ENCODE data around the gene LRMDA. TPM values are rescaled to one million over a fixed set of nuclear protein-coding genes. Genes with fewer than 3 reads are reported as not detected.

Gene LRMDA
- total and polyA plus RNA-seq, 4 experiments from 2014 or later = not detected

GRCh38 chr10:75951627-75952026 is 520.2 kb downstream of the LRMDA start:
- Mint-ChIP-seq H3K27me3 (peaks cover 0 to 4% of the 10 kb centered on the region in 2 donors), H3K9me3 (peaks cover 0 to 3% (median 0%) of the 10 kb centered on the region in 8 donors), H3K4me1 (no peaks in the 10 kb centered on the region), H3K27ac (no peak overlapping the region), H3K36me3 (no peaks in the 10 kb centered on the region), H3K4me3 (no peak overlapping the region)
- Histone ChIP-seq H3K4me3 (ENCODE audit: low read length in 2 of 2) (no peak overlapping the region), H3K36me3 (ENCODE audit: insufficient read depth, low read length) (no peaks in the 10 kb centered on the region), H3K9me3 (ENCODE audit: control insufficient read depth in 1 of 2, low read length in 2 of 2) (no peaks in the 10 kb centered on the region), H3K27ac (ENCODE audit: low read depth, low read length) (no peak overlapping the region), H3K27me3 (ENCODE audit: insufficient read depth, low read length) (no peaks in the 10 kb centered on the region), H3K4me1 (ENCODE audit: insufficient read depth, low read length) (no peaks in the 10 kb centered on the region)
- ChIA-PET CTCF (ENCODE audit: partially characterized antibody) (no interaction called here), POLR2A (ENCODE audit: partially characterized antibody) (no interaction called here)
- intact Hi-C loops (cut with micrococcal nuclease) = no loop called here
- no peak for DNase-seq

GRCh38 chr10:75952093-75952492 is 520.7 kb downstream of the LRMDA start:
- Mint-ChIP-seq H3K9me3 (peaks cover 0 to 3% (median 0%) of the 10 kb centered on the region in 8 donors), H3K4me1 (no peaks in the 10 kb centered on the region), H3K4me3 (no peak overlapping the region), H3K27me3 (peaks cover 0 to 4% of the 10 kb centered on the region in 2 donors), H3K36me3 (no peaks in the 10 kb centered on the region), H3K27ac (no peak overlapping the region)
- no peak for DNase-seq
- H3K36me3 ChIP-seq (ENCODE audit: insufficient read depth, low read length) = no peaks in the 10 kb centered on the region
- H3K27me3 ChIP-seq (ENCODE audit: insufficient read depth, low read length) = no peaks in the 10 kb centered on the region
- H3K27ac ChIP-seq (ENCODE audit: low read depth, low read length) = no peak overlapping the region
- H3K4me3 ChIP-seq (ENCODE audit: low read length in 2 of 2) = no peak overlapping the region
- CTCF ChIA-PET (ENCODE audit: partially characterized antibody) = no interaction called here
- no peaks in the 10 kb centered on the region for H3K9me3 ChIP-seq (ENCODE audit: control insufficient read depth in 1 of 2, low read length in 2 of 2)
- POLR2A ChIA-PET (ENCODE audit: partially characterized antibody) = no interaction called here
- intact Hi-C loops (cut with micrococcal nuclease) = no loop called here
- H3K4me1 ChIP-seq (ENCODE audit: insufficient read depth, low read length) = no peaks in the 10 kb centered on the region

DNA sequence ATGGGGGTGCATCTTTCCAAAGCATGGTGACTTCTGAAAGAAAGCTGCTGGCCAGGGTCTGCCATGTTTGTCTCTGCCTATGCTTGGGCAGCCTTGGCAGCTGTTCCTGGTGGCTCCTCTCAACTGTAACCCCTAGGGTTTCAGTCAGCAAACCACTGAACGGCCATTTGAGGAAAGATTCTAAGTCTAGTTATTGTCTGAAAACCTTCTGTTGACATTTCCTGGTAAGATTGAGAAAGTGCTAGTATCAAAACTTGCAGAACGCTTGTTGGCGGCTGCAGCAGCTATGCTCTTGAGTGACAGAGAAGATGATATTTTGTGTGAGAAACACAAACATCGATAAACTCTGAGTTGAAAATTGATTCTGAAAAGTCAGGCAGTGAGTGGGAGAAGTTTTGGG is 523.1 kb downstream of the LRMDA start:
- H3K27me3 ChIP-seq (ENCODE audit: insufficient read depth, low read length) = no peaks in the 10 kb centered on the region
- Mint-ChIP-seq H3K27me3 (peaks cover 0 to 4% of the 10 kb centered on the region in 2 donors), H3K9me3 (peaks cover 0 to 6% (median 0%) of the 10 kb centered on the region in 8 donors)

DNA sequence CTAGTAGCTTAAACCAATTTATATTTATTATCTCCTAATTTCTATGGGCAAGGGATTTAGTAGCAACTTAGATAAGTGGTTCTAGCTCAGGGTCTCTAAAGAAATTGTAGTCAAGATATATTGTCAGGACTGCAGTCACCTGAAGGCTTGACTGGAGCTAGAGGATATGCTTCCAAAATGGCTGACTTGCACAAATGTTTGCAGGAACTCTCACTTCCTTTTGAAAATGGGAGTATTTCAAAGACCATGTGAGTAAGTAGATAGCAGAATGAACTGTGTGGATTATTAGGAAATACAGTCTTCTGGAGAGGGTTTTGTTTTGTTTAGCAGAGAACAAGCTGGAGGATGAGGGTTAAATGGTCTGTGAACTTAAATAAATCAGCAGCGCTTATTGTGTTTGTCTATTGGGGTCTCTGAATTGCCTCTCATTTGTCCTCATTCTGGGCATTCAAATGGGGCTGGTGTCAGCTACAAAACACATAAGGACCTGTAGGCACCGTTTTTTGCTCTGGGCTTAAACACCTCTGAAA is 524.6 kb downstream of the LRMDA start:
- ChIA-PET CTCF (ENCODE audit: partially characterized antibody) (interaction anchor here (0.9 to 1.2 kb wide), 2 partner anchors 11 to 14 kb away, joined by 3 to 4 read pairs; no protein-coding TSS in a partner anchor), POLR2A (ENCODE audit: partially characterized antibody) (no interaction called here)
- Histone ChIP-seq H3K4me1 (ENCODE audit: insufficient read depth, low read length) (no peaks in the 10 kb centered on the region), H3K9me3 (ENCODE audit: control insufficient read depth in 1 of 2, low read length in 2 of 2) (no peaks in the 10 kb centered on the region), H3K36me3 (ENCODE audit: insufficient read depth, low read length) (no peaks in the 10 kb centered on the region), H3K27me3 (ENCODE audit: insufficient read depth, low read length) (no peaks in the 10 kb centered on the region), H3K4me3 (ENCODE audit: low read length in 2 of 2) (no peak overlapping the region), H3K27ac (ENCODE audit: low read depth, low read length) (no peak overlapping the region)
- no peaks in the 10 kb centered on the region for H3K36me3 Mint-ChIP-seq
- no peak overlapping the region for H3K4me3 Mint-ChIP-seq
- no peaks in the 10 kb centered on the region for H3K4me1 Mint-ChIP-seq
- intact Hi-C loops (cut with micrococcal nuclease) = no loop called here
- peaks cover 0 to 4% of the 10 kb centered on the region in 2 donors for H3K27me3 Mint-ChIP-seq
- DNase-seq = no peak
- no peak overlapping the region for H3K27ac Mint-ChIP-seq
- H3K9me3 Mint-ChIP-seq = peaks cover 0 to 6% (median 0%) of the 10 kb centered on the region in 8 donors

More for the DNA sequence above, 523.1 kb downstream of the LRMDA start:
- no peaks in the 10 kb centered on the region for H3K9me3 ChIP-seq (ENCODE audit: control insufficient read depth in 1 of 2, low read length in 2 of 2)
- H3K27ac Mint-ChIP-seq = no peak overlapping the region
- H3K4me3 ChIP-seq (ENCODE audit: low read length in 2 of 2) = no peak overlapping the region
- intact Hi-C loops (cut with micrococcal nuclease) = no loop called here
- H3K4me3 Mint-ChIP-seq = no peak overlapping the region
- H3K4me1 ChIP-seq (ENCODE audit: insufficient read depth, low read length) = no peaks in the 10 kb centered on the region
- no peaks in the 10 kb centered on the region for H3K4me1 Mint-ChIP-seq
- CTCF ChIA-PET (ENCODE audit: partially characterized antibody) = no interaction called here
- DNase-seq = no peak
- H3K36me3 Mint-ChIP-seq = no peaks in the 10 kb centered on the region
- no peaks in the 10 kb centered on the region for H3K36me3 ChIP-seq (ENCODE audit: insufficient read depth, low read length)
- POLR2A ChIA-PET (ENCODE audit: partially characterized antibody) = no interaction called here
- no peak overlapping the region for H3K27ac ChIP-seq (ENCODE audit: low read depth, low read length)

GRCh38 chr10:75956624-75957023 is 525.2 kb downstream of the LRMDA start:
- H3K27me3 Mint-ChIP-seq = peaks cover 1 to 4% of the 10 kb centered on the region in 2 donors
- no peaks in the 10 kb centered on the region for H3K27me3 ChIP-seq (ENCODE audit: insufficient read depth, low read length)
- POLR2A ChIA-PET (ENCODE audit: partially characterized antibody) = no interaction called here

DNA sequence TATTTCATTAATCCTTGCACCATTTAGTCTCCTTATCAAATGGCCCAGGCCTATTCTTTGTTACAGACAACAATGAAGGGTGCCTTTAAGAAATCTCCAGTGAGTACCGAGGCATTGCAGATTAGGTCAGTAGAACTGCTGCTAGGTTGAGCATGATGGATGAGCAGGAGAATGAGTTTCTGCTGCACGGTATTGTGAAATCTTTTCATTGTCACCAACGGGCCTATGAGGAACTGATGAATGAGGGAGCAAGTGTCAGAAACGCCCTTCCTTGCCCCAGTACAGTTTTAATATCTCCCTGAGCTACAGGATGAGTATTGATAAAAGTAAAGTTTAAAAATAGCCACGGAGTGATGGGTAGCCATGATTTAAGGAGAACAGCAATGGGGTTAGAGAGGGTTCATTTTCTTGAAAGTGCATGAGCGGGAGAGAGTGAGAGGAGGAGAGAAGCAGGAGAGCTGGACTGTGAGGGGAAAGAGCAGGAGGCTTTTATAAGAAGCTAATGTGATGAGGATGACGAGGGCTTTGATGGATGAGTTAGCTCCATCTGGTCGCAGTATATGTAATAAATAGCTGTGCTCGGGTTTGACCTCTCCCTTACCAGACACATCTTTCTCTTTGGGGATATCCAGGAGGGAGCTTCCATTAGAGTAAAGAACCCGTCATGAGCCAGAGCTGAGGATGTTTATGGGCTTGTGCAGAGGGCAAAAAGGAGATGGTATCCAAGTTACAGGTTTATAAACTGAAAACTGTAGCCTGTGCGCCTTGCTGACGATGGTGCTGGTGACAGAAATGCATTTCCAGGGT is 526.1 kb downstream of the LRMDA start:
- Histone ChIP-seq H3K27me3 (ENCODE audit: insufficient read depth, low read length) (no peaks in the 10 kb centered on the region), H3K27ac (ENCODE audit: low read depth, low read length) (no peak overlapping the region), H3K4me1 (ENCODE audit: insufficient read depth, low read length) (no peaks in the 10 kb centered on the region), H3K36me3 (ENCODE audit: insufficient read depth, low read length) (no peaks in the 10 kb centered on the region), H3K9me3 (ENCODE audit: control insufficient read depth in 1 of 2, low read length in 2 of 2) (no peaks in the 10 kb centered on the region), H3K4me3 (ENCODE audit: low read length in 2 of 2) (no peak overlapping the region)
- no peaks in the 10 kb centered on the region for H3K36me3 Mint-ChIP-seq
- no peak overlapping the region for H3K27ac Mint-ChIP-seq
- POLR2A ChIA-PET (ENCODE audit: partially characterized antibody) = no interaction called here
- peaks cover 0 to 6% (median under 1%) of the 10 kb centered on the region in 8 donors for H3K9me3 Mint-ChIP-seq
- H3K4me1 Mint-ChIP-seq = no peaks in the 10 kb centered on the region
- H3K27me3 Mint-ChIP-seq = peaks cover 1 to 4% of the 10 kb centered on the region in 2 donors
- no peak overlapping the region for H3K4me3 Mint-ChIP-seq
- intact Hi-C loops (cut with micrococcal nuclease) = no loop called here
- CTCF ChIA-PET (ENCODE audit: partially characterized antibody) = no interaction called here
- no peak for DNase-seq

More at GRCh38 chr10:75956624-75957023, 525.2 kb downstream of the LRMDA start:
- Histone ChIP-seq H3K9me3 (ENCODE audit: control insufficient read depth in 1 of 2, low read length in 2 of 2) (no peaks in the 10 kb centered on the region), H3K27ac (ENCODE audit: low read depth, low read length) (no peak overlapping the region), H3K4me3 (ENCODE audit: low read length in 2 of 2) (no peak overlapping the region), H3K36me3 (ENCODE audit: insufficient read depth, low read length) (no peaks in the 10 kb centered on the region), H3K4me1 (ENCODE audit: insufficient read depth, low read length) (no peaks in the 10 kb centered on the region)
- H3K36me3 Mint-ChIP-seq = no peaks in the 10 kb centered on the region
- peak overlapping the region in 1 of 8 donors; percentile 46 for H3K4me3 Mint-ChIP-seq
- intact Hi-C loops (cut with micrococcal nuclease) = no loop called here
- H3K4me1 Mint-ChIP-seq = no peaks in the 10 kb centered on the region
- CTCF ChIA-PET (ENCODE audit: partially characterized antibody) = interaction anchor here (1.2 kb wide), 1 partner anchor 13 kb away, joined by 4 read pairs; no protein-coding TSS in a partner anchor
- no peak overlapping the region for H3K27ac Mint-ChIP-seq
- peaks cover 0 to 6% (median 0%) of the 10 kb centered on the region in 8 donors for H3K9me3 Mint-ChIP-seq
- DNase-seq = no peak

DNA sequence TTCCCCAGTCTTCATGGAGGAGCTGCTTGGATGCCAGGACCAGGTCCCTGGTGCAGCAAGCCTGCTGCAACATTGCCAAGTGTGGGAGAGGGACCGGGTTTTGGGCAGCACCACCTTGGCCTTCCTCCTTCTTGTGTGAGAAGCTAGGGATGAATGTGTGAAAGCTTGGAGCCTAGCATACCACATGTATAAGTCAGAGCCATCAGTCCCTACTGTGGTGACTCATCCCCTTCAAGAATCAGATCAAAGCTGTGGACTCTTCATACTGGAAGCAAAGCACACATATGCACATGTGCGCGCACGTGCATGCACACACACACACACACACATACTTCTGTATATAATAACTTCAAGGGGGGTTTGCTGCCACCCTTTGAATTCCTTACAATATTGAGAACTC is 527.8 kb downstream of the LRMDA start:
- no peak for DNase-seq
- Mint-ChIP-seq H3K4me1 (no peaks in the 10 kb centered on the region), H3K27ac (no peak overlapping the region), H3K4me3 (no peak overlapping the region), H3K9me3 (peaks cover 0 to 6% (median under 1%) of the 10 kb centered on the region in 8 donors), H3K27me3 (peaks cover 1 to 2% of the 10 kb centered on the region in 2 donors), H3K36me3 (no peaks in the 10 kb centered on the region)
- H3K36me3 ChIP-seq (ENCODE audit: insufficient read depth, low read length) = no peaks in the 10 kb centered on the region
- POLR2A ChIA-PET (ENCODE audit: partially characterized antibody) = no interaction called here
- no peaks in the 10 kb centered on the region for H3K27me3 ChIP-seq (ENCODE audit: insufficient read depth, low read length)
- CTCF ChIA-PET (ENCODE audit: partially characterized antibody) = interaction anchor here (1.2 kb wide), 2 partner anchors 9 to 13 kb away, joined by 3 read pairs; no protein-coding TSS in a partner anchor
- no peak overlapping the region for H3K27ac ChIP-seq (ENCODE audit: low read depth, low read length)
- H3K9me3 ChIP-seq (ENCODE audit: control insufficient read depth in 1 of 2, low read length in 2 of 2) = no peaks in the 10 kb centered on the region
- intact Hi-C loops (cut with micrococcal nuclease) = no loop called here
- H3K4me1 ChIP-seq (ENCODE audit: insufficient read depth, low read length) = no peaks in the 10 kb centered on the region
- no peak overlapping the region for H3K4me3 ChIP-seq (ENCODE audit: low read length in 2 of 2)
